AG04449 (cell line): ENCODE data around the gene SWAP70.
"Not testable (repeated sequence)": the region's sequence is repeated elsewhere in the genome, so short reads cannot be mapped to it uniquely, and the experiment has no call there.

ENCODE experiments used
- CTCF ChIA-PET: fragments of 350-600 bp; formaldehyde crosslinking; extraction: SDS; loops from one replicate; lab custom pipeline; 2021; ENCODE audit warnings: antibody characterized with exemption; lab: Yijun Ruan, JAX
- POLR2A ChIA-PET: fragments of 400-600, 350-600 bp; formaldehyde crosslinking; extraction: SDS; loops from one replicate; lab custom pipeline; 2020; ENCODE audit warnings: antibody characterized with exemption, inconsistent platforms; lab: Yijun Ruan, JAX
- DNase-seq: peaks from one replicate; pipeline ENCODE4 v3.0.0-alpha.2; 2010; ENCODE audit warnings: low read depth, low spot score
- H3K4me3 ChIP-seq: 2 replicates; pipeline ENCODE4 v1.5.1; 2011; ENCODE audit warnings: low read depth, mild to moderate bottlenecking, control low read depth, low read length
- TF ChIP-seq, protein P1 (sequence below): IDR thresholded peaks from one replicate; pipeline ENCODE4 v1.5.1; 2011; ENCODE audit warnings: mild to moderate bottlenecking, moderate library complexity, low read length, control low read depth, inconsistent platforms; ENCODE audit not compliant: insufficient read depth; ENCODE audit errors: missing control alignments

The SWAP70 gene

DNA sequence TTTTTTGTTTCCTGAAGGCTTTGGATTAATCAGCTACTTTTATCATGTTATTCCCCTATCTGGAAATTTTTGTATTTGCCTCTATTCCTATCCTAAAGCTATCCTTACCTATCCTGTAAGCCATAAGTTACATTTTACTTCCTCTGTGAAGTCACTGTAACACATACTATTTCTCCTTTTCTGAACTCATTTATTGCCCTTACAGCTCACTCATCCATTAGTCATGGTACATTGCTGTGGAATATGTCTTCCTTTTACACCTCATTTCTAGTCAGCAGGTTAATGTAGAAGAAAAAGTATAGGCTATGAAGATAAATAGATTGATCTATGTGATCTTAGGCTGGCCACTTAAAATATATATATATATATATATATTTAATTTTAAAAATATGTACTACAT, 28.0 kb downstream of the SWAP70 start:
- TF ChIP-seq, protein P1, sequence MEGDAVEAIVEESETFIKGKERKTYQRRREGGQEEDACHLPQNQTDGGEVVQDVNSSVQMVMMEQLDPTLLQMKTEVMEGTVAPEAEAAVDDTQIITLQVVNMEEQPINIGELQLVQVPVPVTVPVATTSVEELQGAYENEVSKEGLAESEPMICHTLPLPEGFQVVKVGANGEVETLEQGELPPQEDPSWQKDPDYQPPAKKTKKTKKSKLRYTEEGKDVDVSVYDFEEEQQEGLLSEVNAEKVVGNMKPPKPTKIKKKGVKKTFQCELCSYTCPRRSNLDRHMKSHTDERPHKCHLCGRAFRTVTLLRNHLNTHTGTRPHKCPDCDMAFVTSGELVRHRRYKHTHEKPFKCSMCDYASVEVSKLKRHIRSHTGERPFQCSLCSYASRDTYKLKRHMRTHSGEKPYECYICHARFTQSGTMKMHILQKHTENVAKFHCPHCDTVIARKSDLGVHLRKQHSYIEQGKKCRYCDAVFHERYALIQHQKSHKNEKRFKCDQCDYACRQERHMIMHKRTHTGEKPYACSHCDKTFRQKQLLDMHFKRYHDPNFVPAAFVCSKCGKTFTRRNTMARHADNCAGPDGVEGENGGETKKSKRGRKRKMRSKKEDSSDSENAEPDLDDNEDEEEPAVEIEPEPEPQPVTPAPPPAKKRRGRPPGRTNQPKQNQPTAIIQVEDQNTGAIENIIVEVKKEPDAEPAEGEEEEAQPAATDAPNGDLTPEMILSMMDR: no peak
- ChIA-PET POLR2A (no interaction called here), CTCF (interaction anchor here (1.0 to 1.1 kb wide), 2 partner anchors 15 to 17 kb away, joined by 3 read pairs; no protein-coding TSS in a partner anchor)
- no peak for DNase-seq
- H3K4me3 ChIP-seq: no peak overlapping the region

DNA sequence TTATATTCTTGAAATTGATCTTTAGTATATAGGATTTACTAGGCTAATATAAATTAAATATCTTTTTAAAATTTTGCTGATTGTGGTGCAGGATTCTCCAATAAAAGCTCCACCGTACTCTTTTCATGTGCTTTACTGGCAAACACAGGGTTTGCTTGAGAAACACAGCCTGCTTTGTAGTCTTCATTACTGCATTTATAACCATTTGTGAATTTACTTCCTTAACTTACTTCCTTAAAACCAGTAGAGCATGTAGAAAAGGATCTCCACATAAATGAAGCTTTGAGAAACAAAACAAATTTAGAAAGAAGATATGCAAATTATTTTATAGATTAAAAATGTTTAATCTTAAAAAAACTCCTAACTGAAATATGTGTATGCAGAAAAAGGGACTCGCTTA, 28.8 kb downstream of the SWAP70 start:
- CTCF ChIA-PET: interaction anchor here (0.8 to 1.1 kb wide), 2 partner anchors 16 to 28 kb away, joined by 3 read pairs; no protein-coding TSS in a partner anchor
- no peak overlapping the region for H3K4me3 ChIP-seq
- POLR2A ChIA-PET: no interaction called here
- no peak for DNase-seq
- TF ChIP-seq, protein P1: no peak

DNA sequence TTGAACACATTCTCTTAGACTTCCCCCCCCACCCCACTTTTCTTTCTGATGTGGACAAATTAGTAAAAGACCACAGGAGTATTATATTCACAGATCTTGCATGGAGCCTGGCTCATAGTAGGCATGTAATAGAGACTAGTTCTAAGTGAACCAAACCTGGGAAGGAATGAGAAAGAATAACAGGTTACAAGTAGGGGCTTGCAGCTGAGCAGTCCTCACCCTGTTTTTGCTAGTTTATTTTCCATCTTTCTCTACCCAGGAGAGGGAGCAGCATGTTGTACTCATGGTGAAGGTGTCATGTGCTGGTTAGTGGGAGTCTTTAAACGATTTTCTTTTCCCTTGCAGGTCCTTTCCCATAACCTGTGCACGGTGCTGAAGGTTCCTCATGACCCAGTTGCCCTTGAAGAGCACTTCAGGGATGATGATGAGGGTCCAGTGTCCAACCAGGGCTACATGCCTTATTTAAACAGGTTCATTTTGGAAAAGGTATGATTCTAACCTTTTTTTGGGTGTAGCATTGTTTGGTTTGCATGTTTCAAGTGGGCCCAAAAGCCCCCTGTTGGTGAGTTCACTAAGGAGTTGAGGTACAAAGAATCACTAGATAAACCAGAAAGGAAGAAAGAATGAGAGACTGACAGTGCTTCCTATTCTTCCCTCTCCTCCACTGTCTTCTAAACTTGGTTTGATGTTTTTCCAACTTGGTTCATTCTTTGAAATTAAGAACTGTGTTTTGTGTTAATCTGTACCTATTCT, 30.1 kb downstream of the SWAP70 start:
- H3K4me3 ChIP-seq: no peak overlapping the region
- TF ChIP-seq, protein P1: no peak
- CTCF ChIA-PET: no interaction called here
- POLR2A ChIA-PET: no interaction called here
- no peak for DNase-seq

DNA sequence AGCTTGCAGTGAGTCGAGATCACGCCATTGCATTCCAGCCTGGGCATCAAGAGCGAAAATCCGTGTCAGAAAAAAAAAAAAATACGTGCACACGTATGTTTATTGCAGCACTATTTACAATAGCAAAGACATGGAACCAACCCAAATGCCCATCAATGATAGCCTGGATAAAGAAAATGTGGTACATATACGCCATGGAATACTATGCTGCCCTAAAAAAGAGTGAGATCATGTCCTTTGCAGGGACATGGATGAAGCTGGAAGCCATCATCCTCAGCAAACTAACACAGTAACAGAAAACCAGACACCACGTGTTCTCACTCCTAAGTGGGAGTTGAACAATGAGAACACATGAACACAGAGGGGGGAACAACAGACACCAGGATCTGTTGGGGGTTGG, 31.4 kb downstream of the SWAP70 start:
- DNase-seq, POLR2A ChIA-PET, H3K4me3 ChIP-seq, CTCF ChIA-PET: not testable (repeated sequence)

DNA sequence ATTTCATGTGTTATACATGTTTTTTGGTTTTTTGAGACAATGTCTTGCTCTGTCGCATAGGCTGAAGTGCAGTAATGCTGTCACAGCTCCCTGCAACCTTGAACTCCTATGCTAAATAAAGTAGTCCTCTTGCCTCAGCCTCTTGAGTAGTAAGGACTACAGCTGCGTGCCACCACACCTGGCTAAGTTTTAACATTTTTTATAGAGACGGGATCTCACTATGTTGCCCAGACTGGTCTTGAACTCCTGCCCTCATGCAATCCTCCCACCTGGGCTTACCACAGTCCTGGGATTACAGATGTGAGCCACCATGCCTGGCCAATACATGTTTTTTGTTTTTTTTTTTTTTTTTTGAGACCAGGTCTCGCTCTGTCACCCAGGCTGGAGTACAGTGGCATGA, 33.9 kb downstream of the SWAP70 start:
- TF ChIP-seq, protein P1: no peak
- ChIA-PET CTCF (no interaction called here), POLR2A (no interaction called here)
- no peak for DNase-seq
- H3K4me3 ChIP-seq: no peak overlapping the region

DNA sequence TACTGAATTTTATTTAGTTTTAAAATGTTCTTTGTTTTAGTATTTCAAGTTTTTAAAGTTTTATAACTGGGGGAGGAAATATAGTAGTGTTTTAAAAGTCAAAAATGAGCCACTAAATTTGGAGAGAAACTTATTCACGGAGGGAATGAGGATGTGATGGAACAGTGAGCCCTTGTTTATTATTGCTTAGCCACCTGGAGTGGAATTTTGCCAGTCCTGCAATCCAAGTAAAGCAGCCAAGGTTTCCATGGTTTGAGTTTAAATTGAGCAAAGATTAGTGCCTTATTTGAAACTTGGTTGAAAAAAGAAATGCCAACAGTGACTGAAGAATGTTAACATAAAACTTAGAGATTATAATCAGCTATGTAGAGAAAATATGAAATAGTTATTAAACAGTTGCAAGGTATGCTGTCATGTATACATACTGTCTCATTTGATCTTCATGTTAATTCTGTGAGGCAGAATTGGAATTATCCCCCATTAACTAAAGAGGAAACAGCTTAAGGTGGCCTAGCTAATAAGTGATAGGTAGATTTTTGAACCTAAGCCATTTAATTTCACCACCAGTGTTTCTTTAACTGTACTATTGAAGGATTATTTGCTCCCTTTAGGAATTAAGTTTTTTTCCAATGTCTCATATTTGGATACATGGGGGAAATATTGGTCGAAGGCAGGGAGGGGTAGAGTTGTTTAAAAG, 36.4 kb downstream of the SWAP70 start:
- POLR2A ChIA-PET: no interaction called here
- H3K4me3 ChIP-seq: no peak overlapping the region
- TF ChIP-seq, protein P1: no peak
- DNase-seq: no peak
- CTCF ChIA-PET: interaction anchor here (0.6 kb wide), 1 partner anchor 175 kb away, joined by 4 read pairs; no protein-coding TSS in a partner anchor
